Neural cell (in vitro differentiated cells): ENCODE measurements around the gene PLCH1. TPM values are rescaled to one million over a fixed set of nuclear protein-coding genes. Genes with fewer than 3 reads are reported as not detected.

ENCODE experiments used
- H2AFZ ChIP-seq: fragments of 200-600, 300-800 bp; sonication (generic), shearing (Covaris generic); 2 replicates; pipeline ENCODE4 v1.6.0; 2014; ENCODE audit warnings: low read depth, mild to moderate bottlenecking, antibody characterized with exemption, low read length, moderate library complexity
- H3F3A ChIP-seq: fragments of 200-600 bp; shearing (Covaris generic); 2 replicates; pipeline ENCODE4 v1.6.1; 2016; ENCODE audit warnings: mild to moderate bottlenecking, moderate library complexity, mixed read lengths, antibody characterized with exemption, low read length; ENCODE audit not compliant: insufficient read depth, poor library complexity, severe bottlenecking
- H3K27ac ChIP-seq: fragments of 200-600, 300-800 bp; sonication (generic), shearing (Covaris generic); 2 replicates; pipeline ENCODE4 v1.5.1; 2014; ENCODE audit warnings: mild to moderate bottlenecking, low read length, moderate library complexity
- H3K27me3 ChIP-seq: fragments of 300-800, 200-600 bp; sonication (generic), shearing (Covaris generic); 2 replicates; pipeline ENCODE4 v1.6.0; 2014; ENCODE audit warnings: mild to moderate bottlenecking, low read depth, low read length, moderate library complexity; ENCODE audit not compliant: insufficient read depth
- H3K36me3 ChIP-seq: fragments of 300-800, 200-600 bp; sonication (generic), shearing (Covaris generic); 2 replicates; pipeline ENCODE4 v1.5.1; 2014; ENCODE audit warnings: mild to moderate bottlenecking, antibody characterized with exemption, low read length, moderate library complexity; ENCODE audit not compliant: insufficient read depth
- H3K4me2 ChIP-seq: fragments of 300-800, 200-600 bp; sonication (generic), shearing (Covaris generic); 2 replicates; pipeline ENCODE4 v1.6.0; 2014; ENCODE audit warnings: mild to moderate bottlenecking, low read length
- H3K4me3 ChIP-seq: fragments of 300-800, 200-600 bp; sonication (generic), shearing (Covaris generic); 2 replicates; pipeline ENCODE4 v1.5.1; 2014; ENCODE audit warnings: mild to moderate bottlenecking, low read length, moderate library complexity
- H3K79me2 ChIP-seq: fragments of 200-600 bp; shearing (Covaris generic); replicated peaks from 2 replicates; pipeline ENCODE4 v1.6.0; 2014; ENCODE audit warnings: mild to moderate bottlenecking, low read length, moderate library complexity; ENCODE audit not compliant: insufficient read depth
- H3K9ac ChIP-seq: fragments of 300-800, 200-600 bp; sonication (generic), shearing (Covaris generic); 2 replicates; pipeline ENCODE4 v1.6.1; 2016; ENCODE audit warnings: mild to moderate bottlenecking, low read length, mixed read lengths
- H3K9me2 ChIP-seq: fragments of 200-600 bp; shearing (Covaris generic); 2 replicates; pipeline ENCODE4 v1.6.1; 2016; ENCODE audit warnings: mild to moderate bottlenecking, low read length, mixed read lengths; ENCODE audit not compliant: insufficient read depth
- H3K9me3 ChIP-seq: fragments of 200-600, 300-800 bp; sonication (generic), shearing (Covaris generic); 2 replicates; pipeline ENCODE4 v1.6.1; 2016; ENCODE audit warnings: mild to moderate bottlenecking, mixed run types, low read length, moderate library complexity, mixed read lengths
- H4K20me1 ChIP-seq: fragments of 200-600 bp; shearing (Covaris generic); 2 replicates; pipeline ENCODE4 v1.6.1; 2016; ENCODE audit warnings: mild to moderate bottlenecking, mixed run types; ENCODE audit not compliant: insufficient read depth
- EP300 ChIP-seq: fragments of 450-650 bp; conservative IDR thresholded peaks from 2 replicates; pipeline ENCODE4 v1.6.1; 2014; ENCODE audit warnings: antibody characterized with exemption, mild to moderate bottlenecking, moderate library complexity; ENCODE audit not compliant: poor library complexity, severe bottlenecking
- EZH2 ChIP-seq: fragments of 200-600, 300-800 bp; shearing (Covaris generic), sonication (generic); IDR thresholded peaks from 2 replicates; pipeline ENCODE4 v1.6.1; 2014; ENCODE audit warnings: antibody characterized with exemption, low read length, borderline replicate concordance, mild to moderate bottlenecking; ENCODE audit not compliant: insufficient read depth, poor library complexity, severe bottlenecking
- MXI1 ChIP-seq: fragments of 450-650 bp; conservative IDR thresholded peaks from 2 replicates; pipeline ENCODE4 v1.6.1; 2014; ENCODE audit warnings: antibody characterized with exemption, mild to moderate bottlenecking; ENCODE audit not compliant: poor library complexity, severe bottlenecking
- POLR2AphosphoS5 ChIP-seq: IDR thresholded peaks from 2 replicates; pipeline ENCODE4 v1.6.1; 2012
- RAD21 ChIP-seq: fragments of 450-650 bp; conservative IDR thresholded peaks from 2 replicates; pipeline ENCODE4 v1.6.1; 2014; ENCODE audit warnings: antibody characterized with exemption, mild to moderate bottlenecking, moderate library complexity
- SMC3 ChIP-seq: fragments of 450-650 bp; conservative IDR thresholded peaks from 2 replicates; pipeline ENCODE4 v1.6.1; 2014; ENCODE audit warnings: antibody characterized with exemption, mild to moderate bottlenecking, moderate library complexity; ENCODE audit not compliant: poor library complexity
- TAF1 ChIP-seq: IDR thresholded peaks from 2 replicates; pipeline ENCODE4 v1.6.1; 2012; ENCODE audit warnings: low read depth
- polyA plus RNA-seq: library from polyadenylated mRNA; depleted of rRNA; stranded (reverse); fragments of >200 nt; gene quantifications from 2 replicates; pipeline ENCODE4 v1.2.3, GENCODE V29; 2014
- TF ChIP-seq, protein P1 (sequence below): IDR thresholded peaks from 2 replicates; pipeline ENCODE4 v1.6.1; 2012; ENCODE audit warnings: borderline replicate concordance
- TF ChIP-seq, protein P2 (sequence below): fragments of 450-650 bp; IDR thresholded peaks from 2 replicates; pipeline ENCODE4 v1.5.1; 2014; ENCODE audit warnings: antibody characterized with exemption, mild to moderate bottlenecking, moderate library complexity; ENCODE audit not compliant: poor library complexity, severe bottlenecking

Gene PLCH1
- polyA plus RNA-seq, 1 donor from 2014 or later = 13.5 TPM

DNA sequence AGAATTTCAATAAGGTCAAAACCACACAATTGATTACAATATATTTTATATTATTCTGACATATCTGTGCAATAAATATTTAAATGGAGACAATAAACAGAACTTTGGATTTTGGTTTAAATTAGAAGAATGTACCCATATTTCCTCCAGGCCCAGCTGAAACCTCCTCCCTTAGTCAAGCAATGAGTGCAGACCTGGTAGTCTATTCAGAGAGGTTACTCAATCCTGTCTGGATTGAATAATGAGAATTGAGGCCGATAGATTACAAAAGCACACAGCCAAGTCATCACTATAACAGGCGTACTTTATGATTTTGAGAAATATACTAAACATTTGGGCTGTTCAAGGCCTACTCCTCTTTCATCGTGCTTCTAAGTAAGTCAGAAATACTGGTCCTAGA lies 336.9 kb downstream of the PLCH1 start:
- H3K9ac ChIP-seq = no peak overlapping the region
- TF ChIP-seq, protein P1, sequence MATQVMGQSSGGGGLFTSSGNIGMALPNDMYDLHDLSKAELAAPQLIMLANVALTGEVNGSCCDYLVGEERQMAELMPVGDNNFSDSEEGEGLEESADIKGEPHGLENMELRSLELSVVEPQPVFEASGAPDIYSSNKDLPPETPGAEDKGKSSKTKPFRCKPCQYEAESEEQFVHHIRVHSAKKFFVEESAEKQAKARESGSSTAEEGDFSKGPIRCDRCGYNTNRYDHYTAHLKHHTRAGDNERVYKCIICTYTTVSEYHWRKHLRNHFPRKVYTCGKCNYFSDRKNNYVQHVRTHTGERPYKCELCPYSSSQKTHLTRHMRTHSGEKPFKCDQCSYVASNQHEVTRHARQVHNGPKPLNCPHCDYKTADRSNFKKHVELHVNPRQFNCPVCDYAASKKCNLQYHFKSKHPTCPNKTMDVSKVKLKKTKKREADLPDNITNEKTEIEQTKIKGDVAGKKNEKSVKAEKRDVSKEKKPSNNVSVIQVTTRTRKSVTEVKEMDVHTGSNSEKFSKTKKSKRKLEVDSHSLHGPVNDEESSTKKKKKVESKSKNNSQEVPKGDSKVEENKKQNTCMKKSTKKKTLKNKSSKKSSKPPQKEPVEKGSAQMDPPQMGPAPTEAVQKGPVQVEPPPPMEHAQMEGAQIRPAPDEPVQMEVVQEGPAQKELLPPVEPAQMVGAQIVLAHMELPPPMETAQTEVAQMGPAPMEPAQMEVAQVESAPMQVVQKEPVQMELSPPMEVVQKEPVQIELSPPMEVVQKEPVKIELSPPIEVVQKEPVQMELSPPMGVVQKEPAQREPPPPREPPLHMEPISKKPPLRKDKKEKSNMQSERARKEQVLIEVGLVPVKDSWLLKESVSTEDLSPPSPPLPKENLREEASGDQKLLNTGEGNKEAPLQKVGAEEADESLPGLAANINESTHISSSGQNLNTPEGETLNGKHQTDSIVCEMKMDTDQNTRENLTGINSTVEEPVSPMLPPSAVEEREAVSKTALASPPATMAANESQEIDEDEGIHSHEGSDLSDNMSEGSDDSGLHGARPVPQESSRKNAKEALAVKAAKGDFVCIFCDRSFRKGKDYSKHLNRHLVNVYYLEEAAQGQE = no peak
- TF ChIP-seq TAF1 (no peak), EZH2 (no peak), EP300 (no peak), POLR2AphosphoS5 (no peak), RAD21 (no peak), MXI1 (no peak)
- H3K79me2 ChIP-seq = no peaks in the 10 kb centered on the region
- no peaks in the 10 kb centered on the region for H3K9me3 ChIP-seq
- H2AFZ ChIP-seq = no peak overlapping the region
- no peak overlapping the region for H3K4me3 ChIP-seq
- H4K20me1 ChIP-seq = no peaks in the 10 kb centered on the region
- H3K4me2 ChIP-seq = no peak overlapping the region
- H3F3A ChIP-seq = no peaks in the 10 kb centered on the region
- no peaks in the 10 kb centered on the region for H3K9me2 ChIP-seq
- no peak overlapping the region for H3K27ac ChIP-seq
- no peaks in the 10 kb centered on the region for H3K27me3 ChIP-seq
- H3K36me3 ChIP-seq = no peaks in the 10 kb centered on the region

DNA sequence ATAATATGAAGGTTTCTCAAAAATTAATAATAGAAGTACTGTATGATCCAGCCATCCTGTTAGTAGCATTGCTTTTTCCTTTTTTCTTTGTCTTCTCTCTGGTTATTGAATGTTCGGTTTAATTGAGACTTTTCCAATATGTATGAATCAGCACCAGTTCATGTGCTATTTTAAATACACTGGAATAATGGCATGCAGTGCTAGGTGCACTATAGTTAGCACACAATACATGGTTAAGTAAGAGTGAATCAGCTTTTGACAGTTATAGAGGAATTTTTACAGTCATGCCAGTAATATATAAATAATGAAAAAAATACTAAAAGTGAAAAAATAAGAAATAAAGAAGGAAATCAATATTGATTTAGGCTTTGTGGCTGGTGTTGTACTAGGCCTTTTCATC lies 337.5 kb downstream of the PLCH1 start:
- Histone ChIP-seq H3K9me2 (no peaks in the 10 kb centered on the region), H3K4me3 (no peak overlapping the region), H2AFZ (no peak overlapping the region), H3K79me2 (no peaks in the 10 kb centered on the region), H3F3A (no peaks in the 10 kb centered on the region), H4K20me1 (no peaks in the 10 kb centered on the region), H3K27me3 (no peaks in the 10 kb centered on the region), H3K4me2 (no peak overlapping the region), H3K36me3 (no peaks in the 10 kb centered on the region), H3K9me3 (no peaks in the 10 kb centered on the region), H3K27ac (no peak overlapping the region), H3K9ac (no peak overlapping the region)
- TF ChIP-seq, protein P1 = no peak
- TF ChIP-seq SMC3 = no peak
- TF ChIP-seq RAD21 = no peak
- TF ChIP-seq, protein P2, sequence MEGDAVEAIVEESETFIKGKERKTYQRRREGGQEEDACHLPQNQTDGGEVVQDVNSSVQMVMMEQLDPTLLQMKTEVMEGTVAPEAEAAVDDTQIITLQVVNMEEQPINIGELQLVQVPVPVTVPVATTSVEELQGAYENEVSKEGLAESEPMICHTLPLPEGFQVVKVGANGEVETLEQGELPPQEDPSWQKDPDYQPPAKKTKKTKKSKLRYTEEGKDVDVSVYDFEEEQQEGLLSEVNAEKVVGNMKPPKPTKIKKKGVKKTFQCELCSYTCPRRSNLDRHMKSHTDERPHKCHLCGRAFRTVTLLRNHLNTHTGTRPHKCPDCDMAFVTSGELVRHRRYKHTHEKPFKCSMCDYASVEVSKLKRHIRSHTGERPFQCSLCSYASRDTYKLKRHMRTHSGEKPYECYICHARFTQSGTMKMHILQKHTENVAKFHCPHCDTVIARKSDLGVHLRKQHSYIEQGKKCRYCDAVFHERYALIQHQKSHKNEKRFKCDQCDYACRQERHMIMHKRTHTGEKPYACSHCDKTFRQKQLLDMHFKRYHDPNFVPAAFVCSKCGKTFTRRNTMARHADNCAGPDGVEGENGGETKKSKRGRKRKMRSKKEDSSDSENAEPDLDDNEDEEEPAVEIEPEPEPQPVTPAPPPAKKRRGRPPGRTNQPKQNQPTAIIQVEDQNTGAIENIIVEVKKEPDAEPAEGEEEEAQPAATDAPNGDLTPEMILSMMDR = no peak
- no peak for TF ChIP-seq MXI1
- TF ChIP-seq EZH2 = no peak
